HEK293T (cell line): ENCODE measurements around the gene MED15.

Experiments
- ARNT ChIP-seq: fragments of 450-650 bp; IDR thresholded peaks from 2 replicates; pipeline ENCODE4 v1.6.1; 2017; ENCODE audit warnings: mild to moderate bottlenecking
- BHLHE40 ChIP-seq: fragments of 450-650 bp; IDR thresholded peaks from 2 replicates; pipeline ENCODE4 v1.6.1; 2016; ENCODE audit warnings: mild to moderate bottlenecking, moderate library complexity, borderline replicate concordance
- CTBP1 ChIP-seq: fragments of 450-650 bp; IDR thresholded peaks from 2 replicates; pipeline ENCODE4 v1.6.1; 2016; ENCODE audit warnings: borderline replicate concordance
- FOXK2 ChIP-seq: fragments of 450-650 bp; IDR thresholded peaks from 2 replicates; pipeline ENCODE4 v1.6.1; 2016; ENCODE audit warnings: mild to moderate bottlenecking
- HDGF ChIP-seq: fragments of 450-650 bp; IDR thresholded peaks from 2 replicates; pipeline ENCODE4 v1.6.1; 2017; ENCODE audit warnings: antibody characterized with exemption, borderline replicate concordance
- SP1 ChIP-seq: fragments of 450-650 bp; IDR thresholded peaks from 2 replicates; pipeline ENCODE4 v1.6.1; 2017
- TARDBP ChIP-seq: fragments of 450-650 bp; IDR thresholded peaks from 2 replicates; pipeline ENCODE4 v1.6.1; 2016
- ZNF384 ChIP-seq: fragments of 450-650 bp; IDR thresholded peaks from 2 replicates; pipeline ENCODE4 v1.6.1; 2016

GRCh38 chr22:20459862-20460261, 47.5 kb upstream of the MED15 start:
- TF ChIP-seq FOXK2 (no peak), CTBP1 (no peak), TARDBP (no peak), SP1 (no peak), ARNT (no peak), HDGF (no peak), BHLHE40 (no peak), ZNF384 (no peak)
